ENCODE data around the gene NADK2.

The NADK2 gene

GRCh38 chr5:36162810-36163486, 78.8 kb downstream of the NADK2 start:
- no peak for DNase-seq (ENCODE audit: low read depth)

- DNase-seq (ENCODE audit: low read depth) = no peak
Measured at GRCh38 chr5:36161361-36161760, 80.4 kb downstream of the NADK2 start.

GRCh38 chr5:36160617-36161016, 81.1 kb downstream of the NADK2 start:
- no peak for DNase-seq (ENCODE audit: low read depth)

GRCh38 chr5:36158144-36158543, 83.6 kb downstream of the NADK2 start:
- DNase-seq (ENCODE audit: low read depth) = no peak

GRCh38 chr5:36156619-36157018, 85.1 kb downstream of the NADK2 start:
- DNase-seq (ENCODE audit: low read depth) = peak; percentile 44

GRCh38 chr5:36156121-36156601, 85.6 kb downstream of the NADK2 start:
- peak; percentile 41 for DNase-seq (ENCODE audit: low read depth)

GRCh38 chr5:36155291-36155690, 86.4 kb downstream of the NADK2 start:
- DNase-seq (ENCODE audit: low read depth) = no peak

- no peak for DNase-seq (ENCODE audit: low read depth)
Measured at GRCh38 chr5:36153726-36154125, 88.0 kb downstream of the NADK2 start.

GRCh38 chr5:36153298-36153677, 88.4 kb downstream of the NADK2 start:
- no peak for DNase-seq (ENCODE audit: low read depth)

GRCh38 chr5:36152324-36153297, 89.1 kb downstream of the NADK2 start:
- no peak for DNase-seq (ENCODE audit: low read depth)

GRCh38 chr5:36151434-36152323, 90.0 kb downstream of the NADK2 start, which contains the start of the genes LMBRD2 and SKP2:
LMBRD2 (minus strand) TSS chr5:36151887; CDS start chr5:36143349, 8,538 bp downstream.
SKP2 (plus strand) TSS chr5:36152111; CDS start chr5:36152263, 152 bp downstream.
- DNase-seq (ENCODE audit: low read depth) = peak; percentile 88

GRCh38 chr5:36150676-36151433, 90.9 kb downstream of the NADK2 start:
- DNase-seq (ENCODE audit: low read depth) = no peak

- DNase-seq (ENCODE audit: low read depth) = no peak
Measured at GRCh38 chr5:36147681-36148080, 94.0 kb downstream of the NADK2 start.

GRCh38 chr5:36146390-36146789, 95.3 kb downstream of the NADK2 start:
- no peak for DNase-seq (ENCODE audit: low read depth)

- no peak for DNase-seq (ENCODE audit: low read depth)
Measured at GRCh38 chr5:36145311-36145710, 96.4 kb downstream of the NADK2 start.

Data from non-pigmented ciliary epithelial cell (primary cell).